ENCODE measurements around the gene PHLDB3. TPM values are rescaled to one million over a fixed set of nuclear protein-coding genes. Genes with fewer than 3 reads are reported as not detected.

The PHLDB3 gene
- total RNA-seq, 2 donors from 2014 or later: 7.7 to 13.5 TPM

GRCh38 chr19:43454031-43454430 lies 50.5 kb downstream of the PHLDB3 start:
- H3K9me3 Mint-ChIP-seq: peaks cover 14% of the 10 kb centered on the region
- H3K4me1 Mint-ChIP-seq: no peaks in the 10 kb centered on the region
- no peak for TF ChIP-seq CTCF (conservative IDR thresholded peaks at IDR 0.05)
- H3K27me3 Mint-ChIP-seq (ENCODE audit: insufficient read depth): peaks cover 15% of the 10 kb centered on the region
- H3K36me3 Mint-ChIP-seq (ENCODE audit: low read depth): no peaks in the 10 kb centered on the region
- no peak overlapping the region for H3K4me3 Mint-ChIP-seq
- 86 to 93% methylated on average over 2 of the region's 2 CpGs for WGBS, 2 experiments (ENCODE audit: insufficient coverage in 1 of 2, insufficient read length in 1 of 2)
- Histone ChIP-seq H3K9ac (ENCODE audit: extremely low read depth, low read length, poor library complexity, severe bottlenecking) (no peak overlapping the region), H3K4me1 (ENCODE audit: control insufficient read depth, insufficient read depth, low read length) (no peaks in the 10 kb centered on the region), H3K27ac (ENCODE audit: low read depth, low read length) (no peak overlapping the region), H3K4me3 (ENCODE audit: low read length) (no peak overlapping the region), H3K9me3 (ENCODE audit: control insufficient read depth, low read length) (no peaks in the 10 kb centered on the region), H3K36me3 (ENCODE audit: control insufficient read depth, insufficient read depth, low read length) (no peaks in the 10 kb centered on the region), H3K27me3 (ENCODE audit: control insufficient read depth, insufficient read depth, low read length, poor library complexity, severe bottlenecking) (no peaks in the 10 kb centered on the region)
- DNase-seq: no peak
- H3K27ac Mint-ChIP-seq: no peak overlapping the region

- Mint-ChIP-seq H3K27ac (no peak overlapping the region), H3K9me3 (peaks cover 14% of the 10 kb centered on the region), H3K27me3 (ENCODE audit: insufficient read depth) (peaks cover 15% of the 10 kb centered on the region)
These were observed 52.0 kb downstream of the PHLDB3 start for GRCh38 chr19:43452582-43452981.

GRCh38 chr19:43450545-43450997 lies 54.0 kb downstream of the PHLDB3 start:
- no peaks in the 10 kb centered on the region for H3K27me3 ChIP-seq (ENCODE audit: control insufficient read depth, insufficient read depth, low read length, poor library complexity, severe bottlenecking)
- no peaks in the 10 kb centered on the region for H3K36me3 Mint-ChIP-seq (ENCODE audit: low read depth)
- no peak overlapping the region for H3K9ac ChIP-seq (ENCODE audit: extremely low read depth, low read length, poor library complexity, severe bottlenecking)
- H3K9me3 ChIP-seq (ENCODE audit: control insufficient read depth, low read length): no peaks in the 10 kb centered on the region
- no peak overlapping the region for H3K4me3 ChIP-seq (ENCODE audit: low read length)
- no peaks in the 10 kb centered on the region for H3K36me3 ChIP-seq (ENCODE audit: control insufficient read depth, insufficient read depth, low read length)
- H3K4me3 Mint-ChIP-seq: no peak overlapping the region
- TF ChIP-seq CTCF (conservative IDR thresholded peaks at IDR 0.05): no peak
- DNase-seq: no peak
- H3K27ac ChIP-seq (ENCODE audit: low read depth, low read length): no peak overlapping the region
- no peaks in the 10 kb centered on the region for H3K4me1 ChIP-seq (ENCODE audit: control insufficient read depth, insufficient read depth, low read length)
- H3K4me1 Mint-ChIP-seq: no peaks in the 10 kb centered on the region
- peaks cover 6% of the 10 kb centered on the region for H3K27me3 Mint-ChIP-seq (ENCODE audit: insufficient read depth)
- H3K9me3 Mint-ChIP-seq: peaks cover 14% of the 10 kb centered on the region
- no peak overlapping the region for H3K27ac Mint-ChIP-seq
- 90 to 100% methylated on average over 2 of the region's 2 CpGs for WGBS, 2 experiments (ENCODE audit: insufficient coverage in 1 of 2, insufficient read length in 1 of 2)

More at GRCh38 chr19:43452582-43452981, 52.0 kb downstream of the PHLDB3 start:
- 80 to 87% methylated on average over 3 of the region's 3 CpGs for WGBS, 2 experiments (ENCODE audit: insufficient coverage in 1 of 2, insufficient read length in 1 of 2)
- H3K36me3 ChIP-seq (ENCODE audit: control insufficient read depth, insufficient read depth, low read length): no peaks in the 10 kb centered on the region
- no peak for DNase-seq
- no peak for TF ChIP-seq CTCF (conservative IDR thresholded peaks at IDR 0.05)
- Mint-ChIP-seq H3K4me3 (no peak overlapping the region), H3K4me1 (no peaks in the 10 kb centered on the region), H3K36me3 (ENCODE audit: low read depth) (no peaks in the 10 kb centered on the region)
- no peaks in the 10 kb centered on the region for H3K27me3 ChIP-seq (ENCODE audit: control insufficient read depth, insufficient read depth, low read length, poor library complexity, severe bottlenecking)
- no peaks in the 10 kb centered on the region for H3K4me1 ChIP-seq (ENCODE audit: control insufficient read depth, insufficient read depth, low read length)
- no peaks in the 10 kb centered on the region for H3K9me3 ChIP-seq (ENCODE audit: control insufficient read depth, low read length)
- H3K9ac ChIP-seq (ENCODE audit: extremely low read depth, low read length, poor library complexity, severe bottlenecking): no peak overlapping the region
- H3K4me3 ChIP-seq (ENCODE audit: low read length): no peak overlapping the region
- H3K27ac ChIP-seq (ENCODE audit: low read depth, low read length): no peak overlapping the region

Measured in endodermal cell (in vitro differentiated cells).